Memory B cell (primary cell): ENCODE data around the gene ETDB.

Experiments
- ATAC-seq: fragments of 150-1000 bp; cut with Tn5 transposase; 2 replicates; pipeline ENCODE4 v1.10.0; 2021; ENCODE audit warnings: low read depth, mild to moderate bottlenecking, moderate library complexity
- DNase-seq, 2 donors: peaks; one replicate each; pipeline ENCODE4 v3.0.0; 2022; ENCODE audit warnings: low spot score in 2 of 2
- H3K27ac Mint-ChIP-seq: one replicate; pipeline ENCODE4 v1.8.0; 2022; ENCODE audit warnings: mild to moderate bottlenecking, moderate library complexity, mixed read lengths
- H3K27me3 Mint-ChIP-seq: one replicate; pipeline ENCODE4 v1.8.0; 2022; ENCODE audit warnings: mixed read lengths
- H3K36me3 Mint-ChIP-seq: one replicate; pipeline ENCODE4 v1.8.0; 2022; ENCODE audit warnings: mild to moderate bottlenecking, mixed read lengths
- H3K4me1 Mint-ChIP-seq: one replicate; pipeline ENCODE4 v1.8.0; 2022; ENCODE audit warnings: mixed read lengths
- H3K4me3 Mint-ChIP-seq: one replicate; pipeline ENCODE4 v1.8.0; 2022; ENCODE audit warnings: mild to moderate bottlenecking, moderate library complexity, mixed read lengths
- H3K9me3 Mint-ChIP-seq: one replicate; pipeline ENCODE4 v1.8.0; 2022; ENCODE audit warnings: mixed read lengths

Gene ETDB

GRCh38 chrX:135087867-135088266, 32.5 kb downstream of the ETDB start:
- Mint-ChIP-seq H3K36me3 (no peaks in the 10 kb centered on the region), H3K4me1 (peaks cover 4% of the 10 kb centered on the region), H3K27ac (no peak overlapping the region), H3K9me3 (no peaks in the 10 kb centered on the region), H3K4me3 (no peak overlapping the region), H3K27me3 (peaks cover 2% of the 10 kb centered on the region)
- no peak for ATAC-seq
- no peak for DNase-seq

- H3K4me3 Mint-ChIP-seq, result no peak overlapping the region
- H3K36me3 Mint-ChIP-seq, result no peaks in the 10 kb centered on the region
- H3K9me3 Mint-ChIP-seq, result no peaks in the 10 kb centered on the region
- DNase-seq (peak in 1 of 2 donors; percentile 35), ATAC-seq (peak; percentile 96)
- no peak overlapping the region for H3K27ac Mint-ChIP-seq
- peaks cover 4% of the 10 kb centered on the region for H3K4me1 Mint-ChIP-seq
- H3K27me3 Mint-ChIP-seq, result peaks cover 2% of the 10 kb centered on the region
Measured at GRCh38 chrX:135086197-135086854, 34.0 kb downstream of the ETDB start.

- no peak overlapping the region for H3K27ac Mint-ChIP-seq
- ATAC-seq, result no peak
- peaks cover 4% of the 10 kb centered on the region for H3K27me3 Mint-ChIP-seq
Measured at GRCh38 chrX:135081693-135082404, 38.5 kb downstream of the ETDB start.

More at GRCh38 chrX:135081693-135082404, 38.5 kb downstream of the ETDB start:
- Mint-ChIP-seq H3K4me1 (peaks cover 4% of the 10 kb centered on the region), H3K36me3 (no peaks in the 10 kb centered on the region), H3K4me3 (no peak overlapping the region), H3K9me3 (no peaks in the 10 kb centered on the region)
- no peak for DNase-seq
